DMS153 treated with DMSO at 0.1 percent for 48 hours (cell line): Measurements from ENCODE around the gene CGA.

Experiments used
- DNase-seq: peaks from one replicate; lab custom pipeline; 2025; ENCODE audit not compliant: unreplicated experiment; lab: John Stamatoyannopoulos, UW

Gene CGA

GRCh38 chr6:87089135-87089534 is 5.8 kb downstream of the CGA start:
- DNase-seq, result no peak

- no peak for DNase-seq
Observed at GRCh38 chr6:87088076-87088475, 6.8 kb downstream of the CGA start.

GRCh38 chr6:87082160-87082721 is 12.7 kb downstream of the CGA start:
- DNase-seq, result no peak

- DNase-seq, result peak; percentile 67
Observed at GRCh38 chr6:87078983-87079616, 15.8 kb downstream of the CGA start.

- DNase-seq, result no peak
Observed at GRCh38 chr6:87075168-87075567, 19.7 kb downstream of the CGA start.

GRCh38 chr6:87074101-87074621 is 20.7 kb downstream of the CGA start:
- no peak for DNase-seq

GRCh38 chr6:87071683-87072082 is 23.2 kb downstream of the CGA start:
- DNase-seq, result no peak

- DNase-seq, result no peak
Observed at GRCh38 chr6:87070741-87071140, 24.2 kb downstream of the CGA start.

GRCh38 chr6:87068795-87069194 is 26.1 kb downstream of the CGA start:
- no peak for DNase-seq

- peak; percentile 74 for DNase-seq
Observed at GRCh38 chr6:87066449-87067333, 28.2 kb downstream of the CGA start.

- DNase-seq, result no peak
Observed at GRCh38 chr6:87065117-87065516, 29.8 kb downstream of the CGA start.

- no peak for DNase-seq
Observed at GRCh38 chr6:87059943-87060342, 35.0 kb downstream of the CGA start.

- DNase-seq, result no peak
Observed at GRCh38 chr6:87054143-87054833, 40.6 kb downstream of the CGA start.

GRCh38 chr6:87053312-87053711 is 41.6 kb downstream of the CGA start:
- DNase-seq, result no peak

GRCh38 chr6:87049779-87050178 is 45.1 kb downstream of the CGA start:
- DNase-seq, result no peak

- DNase-seq, result no peak
Observed at GRCh38 chr6:87045521-87046075, 49.3 kb downstream of the CGA start.

- no peak for DNase-seq
Observed at GRCh38 chr6:87040729-87041128, 54.2 kb downstream of the CGA start.
